ENCODE measurements around the gene WDR19. TPM values are rescaled to one million over a fixed set of nuclear protein-coding genes. Genes with fewer than 3 reads are reported as not detected.

The WDR19 gene
- total RNA-seq, 1 donor from 2014 or later, result 45.9 TPM

- Mint-ChIP-seq H3K4me1 (ENCODE audit: unreplicated experiment) (no peaks in the 10 kb centered on the region), H3K9me3 (ENCODE audit: unreplicated experiment) (no peaks in the 10 kb centered on the region), H3K27ac (ENCODE audit: unreplicated experiment) (no peak overlapping the region), H3K36me3 (ENCODE audit: unreplicated experiment) (peaks cover 60% of the 10 kb centered on the region), H3K27me3 (ENCODE audit: unreplicated experiment) (no peaks in the 10 kb centered on the region), H3K4me3 (ENCODE audit: unreplicated experiment) (no peak overlapping the region)
- TF ChIP-seq, protein P1, sequence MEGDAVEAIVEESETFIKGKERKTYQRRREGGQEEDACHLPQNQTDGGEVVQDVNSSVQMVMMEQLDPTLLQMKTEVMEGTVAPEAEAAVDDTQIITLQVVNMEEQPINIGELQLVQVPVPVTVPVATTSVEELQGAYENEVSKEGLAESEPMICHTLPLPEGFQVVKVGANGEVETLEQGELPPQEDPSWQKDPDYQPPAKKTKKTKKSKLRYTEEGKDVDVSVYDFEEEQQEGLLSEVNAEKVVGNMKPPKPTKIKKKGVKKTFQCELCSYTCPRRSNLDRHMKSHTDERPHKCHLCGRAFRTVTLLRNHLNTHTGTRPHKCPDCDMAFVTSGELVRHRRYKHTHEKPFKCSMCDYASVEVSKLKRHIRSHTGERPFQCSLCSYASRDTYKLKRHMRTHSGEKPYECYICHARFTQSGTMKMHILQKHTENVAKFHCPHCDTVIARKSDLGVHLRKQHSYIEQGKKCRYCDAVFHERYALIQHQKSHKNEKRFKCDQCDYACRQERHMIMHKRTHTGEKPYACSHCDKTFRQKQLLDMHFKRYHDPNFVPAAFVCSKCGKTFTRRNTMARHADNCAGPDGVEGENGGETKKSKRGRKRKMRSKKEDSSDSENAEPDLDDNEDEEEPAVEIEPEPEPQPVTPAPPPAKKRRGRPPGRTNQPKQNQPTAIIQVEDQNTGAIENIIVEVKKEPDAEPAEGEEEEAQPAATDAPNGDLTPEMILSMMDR (IDR thresholded peaks at IDR 0.05), result no peak
- no peak for DNase-seq (ENCODE audit: extremely low spot score, unreplicated experiment)
Measured at GRCh38 chr4:39278476-39278875, 96.1 kb downstream of the WDR19 start.

DNA sequence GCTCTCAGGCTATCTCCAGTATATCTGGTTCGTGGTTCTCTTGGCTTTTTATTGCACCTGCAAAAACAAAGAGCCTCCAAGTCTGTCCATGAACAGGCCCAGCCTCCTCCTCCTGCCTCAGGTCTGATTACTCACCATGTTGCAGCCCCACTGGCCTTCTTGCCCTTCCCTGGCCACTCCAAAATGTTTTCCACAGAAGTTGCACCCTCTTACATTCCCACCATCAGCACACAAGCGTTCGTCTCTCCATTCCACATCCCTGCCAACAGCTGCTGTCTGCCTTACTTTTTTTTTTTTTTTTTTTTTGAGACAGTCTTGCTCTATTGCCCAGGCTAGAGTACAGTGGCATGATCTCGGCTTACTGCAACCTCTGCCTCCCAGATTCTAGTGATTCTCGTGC, 97.1 kb downstream of the WDR19 start:
- H3K9me3 Mint-ChIP-seq (ENCODE audit: unreplicated experiment), result no peaks in the 10 kb centered on the region
- H3K27ac Mint-ChIP-seq (ENCODE audit: unreplicated experiment), result no peak overlapping the region
- no peaks in the 10 kb centered on the region for H3K4me1 Mint-ChIP-seq (ENCODE audit: unreplicated experiment)
- H3K27me3 Mint-ChIP-seq (ENCODE audit: unreplicated experiment), result no peaks in the 10 kb centered on the region
- no peak for DNase-seq (ENCODE audit: extremely low spot score, unreplicated experiment)
- TF ChIP-seq, protein P1 (IDR thresholded peaks at IDR 0.05), result no peak
- H3K4me3 Mint-ChIP-seq (ENCODE audit: unreplicated experiment), result no peak overlapping the region
- peaks cover 56% of the 10 kb centered on the region for H3K36me3 Mint-ChIP-seq (ENCODE audit: unreplicated experiment)

GRCh38 chr4:39280770-39281169, 98.4 kb downstream of the WDR19 start:
- no peak overlapping the region for H3K27ac Mint-ChIP-seq (ENCODE audit: unreplicated experiment)
- peaks cover 52% of the 10 kb centered on the region for H3K36me3 Mint-ChIP-seq (ENCODE audit: unreplicated experiment)
- no peak overlapping the region for H3K4me3 Mint-ChIP-seq (ENCODE audit: unreplicated experiment)
- no peaks in the 10 kb centered on the region for H3K27me3 Mint-ChIP-seq (ENCODE audit: unreplicated experiment)
- TF ChIP-seq, protein P1 (IDR thresholded peaks at IDR 0.05), result no peak
- H3K9me3 Mint-ChIP-seq (ENCODE audit: unreplicated experiment), result no peaks in the 10 kb centered on the region
- DNase-seq (ENCODE audit: extremely low spot score, unreplicated experiment), result no peak
- peaks cover 3% of the 10 kb centered on the region for H3K4me1 Mint-ChIP-seq (ENCODE audit: unreplicated experiment)

GRCh38 chr4:39285111-39285795, 102.9 kb downstream of the WDR19 start:
- peaks cover 58% of the 10 kb centered on the region for H3K36me3 Mint-ChIP-seq (ENCODE audit: unreplicated experiment)
- no peak overlapping the region for H3K27ac Mint-ChIP-seq (ENCODE audit: unreplicated experiment)
- peaks cover 5% of the 10 kb centered on the region for H3K4me1 Mint-ChIP-seq (ENCODE audit: unreplicated experiment)
- H3K9me3 Mint-ChIP-seq (ENCODE audit: unreplicated experiment), result no peaks in the 10 kb centered on the region
- no peak overlapping the region for H3K4me3 Mint-ChIP-seq (ENCODE audit: unreplicated experiment)
- DNase-seq (ENCODE audit: extremely low spot score, unreplicated experiment), result no peak
- H3K27me3 Mint-ChIP-seq (ENCODE audit: unreplicated experiment), result no peaks in the 10 kb centered on the region
- TF ChIP-seq, protein P1 (IDR thresholded peaks at IDR 0.05), result no peak

GRCh38 chr4:39285853-39286252, 103.5 kb downstream of the WDR19 start:
- H3K4me1 Mint-ChIP-seq (ENCODE audit: unreplicated experiment), result peaks cover 5% of the 10 kb centered on the region
- H3K4me3 Mint-ChIP-seq (ENCODE audit: unreplicated experiment), result no peak overlapping the region
- no peak for DNase-seq (ENCODE audit: extremely low spot score, unreplicated experiment)
- no peaks in the 10 kb centered on the region for H3K27me3 Mint-ChIP-seq (ENCODE audit: unreplicated experiment)
- no peak overlapping the region for H3K27ac Mint-ChIP-seq (ENCODE audit: unreplicated experiment)
- no peaks in the 10 kb centered on the region for H3K9me3 Mint-ChIP-seq (ENCODE audit: unreplicated experiment)
- TF ChIP-seq, protein P1 (IDR thresholded peaks at IDR 0.05), result no peak
- H3K36me3 Mint-ChIP-seq (ENCODE audit: unreplicated experiment), result peaks cover 62% of the 10 kb centered on the region

All from osteocyte (in vitro differentiated cells).